CD4-positive, alpha-beta T cell treated with Interleukin-1 beta for 1 hour (primary cell): ENCODE data around the gene B9D2.

ENCODE experiments used
- DNase-seq, 2 donors: peaks; one replicate each; pipeline ENCODE4 v3.0.0-alpha.2; 2020 to 2022

The B9D2 gene

DNA sequence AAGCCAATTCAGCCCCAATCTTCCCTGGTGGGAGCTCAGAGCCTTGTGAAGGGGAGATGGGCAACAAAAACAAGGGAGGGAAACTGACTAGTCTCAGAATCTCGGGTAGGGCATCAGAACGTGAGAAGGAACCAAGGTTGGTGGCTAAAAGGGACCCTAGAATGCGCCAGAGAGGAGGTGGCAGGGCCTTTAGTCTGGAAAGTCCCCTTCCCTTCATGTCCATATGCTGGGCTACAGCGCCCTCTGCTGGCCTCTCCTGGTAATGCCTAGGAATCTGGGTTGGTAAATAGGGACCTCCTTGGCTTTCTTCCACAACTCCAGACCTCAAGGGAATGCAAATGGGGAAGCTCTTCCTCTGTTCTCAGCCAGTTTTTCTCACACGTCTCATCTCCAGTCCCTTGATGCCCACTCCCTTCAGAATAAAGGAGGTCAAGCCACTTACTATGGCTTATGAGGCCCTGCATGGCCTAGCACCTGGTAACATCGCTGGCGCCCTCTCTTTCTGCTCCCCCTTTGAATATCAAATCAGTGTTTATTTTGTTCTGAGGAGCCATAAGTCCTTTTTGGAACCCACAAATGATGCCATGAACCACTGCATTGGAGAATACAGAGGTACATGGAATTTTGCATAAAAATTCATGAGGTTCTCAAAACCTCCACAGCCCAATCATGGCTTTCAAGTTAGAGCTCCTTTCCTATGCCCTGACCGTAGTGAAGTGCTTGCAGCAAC lies 55.3 kb downstream of the B9D2 start:
- DNase-seq = peak; percentile 88 to 93

DNA sequence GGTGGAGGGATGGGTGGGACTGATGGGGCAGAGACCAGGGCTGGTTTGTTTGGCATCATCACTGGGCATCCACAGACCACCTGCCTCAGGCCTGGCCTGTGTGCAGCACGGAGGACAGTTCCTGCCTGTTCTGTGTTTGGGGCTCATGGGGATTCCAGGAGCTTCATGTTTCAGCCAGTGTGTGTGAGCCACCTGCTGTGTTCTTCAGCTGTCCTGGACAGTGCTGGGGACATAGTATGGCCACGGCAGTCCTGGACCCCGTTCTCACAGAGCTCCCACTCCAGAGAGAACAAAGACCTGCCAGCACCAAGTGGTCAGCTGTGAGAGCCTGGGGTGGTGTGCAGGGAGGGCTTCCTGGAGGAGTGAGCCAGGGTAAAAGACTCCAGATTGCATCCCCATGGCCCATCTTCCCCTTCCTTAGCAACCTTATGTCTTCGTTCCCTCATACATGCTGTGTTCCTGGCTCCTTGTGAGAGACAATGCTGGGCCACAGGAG lies 55.9 kb downstream of the B9D2 start:
- no peak for DNase-seq

DNA sequence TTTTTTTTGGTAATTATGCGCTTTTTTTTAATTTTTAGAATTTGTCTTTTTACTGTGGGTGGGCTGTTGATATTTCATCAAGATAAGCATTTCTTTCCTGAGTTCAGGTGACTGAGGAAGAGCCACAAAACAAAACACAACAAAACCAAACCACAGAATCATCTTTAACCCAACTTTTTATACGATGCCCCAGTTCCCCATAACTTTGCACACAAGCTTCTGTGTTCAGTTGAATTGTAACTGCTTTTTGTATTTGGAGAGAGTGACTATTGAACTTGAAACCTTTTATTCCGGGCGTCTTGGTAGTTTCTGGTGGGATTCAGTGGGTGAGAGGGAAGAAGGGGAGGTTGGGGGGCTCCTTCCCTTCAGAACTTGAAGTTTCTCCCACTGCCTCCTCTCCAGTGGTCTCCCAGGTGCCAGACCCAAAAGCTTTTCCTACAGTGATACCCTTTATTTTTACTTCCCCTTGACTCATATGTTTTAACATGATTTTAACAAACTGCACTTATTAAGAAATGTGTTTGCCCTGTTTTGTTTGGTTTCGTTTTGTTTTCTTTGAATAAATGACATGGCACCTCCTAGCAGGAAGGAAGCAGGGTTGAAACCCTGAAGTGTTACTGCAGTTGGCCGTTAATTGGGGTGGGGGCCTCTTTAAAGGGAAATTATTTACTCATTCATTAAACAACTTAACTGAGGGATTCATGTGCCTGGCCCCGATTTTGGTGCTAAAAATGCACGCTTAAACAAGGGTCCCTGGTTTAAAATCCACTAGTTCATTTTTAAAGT lies 56.7 kb downstream of the B9D2 start:
- peak in 1 of 2 donors; percentile 61 for DNase-seq

DNA sequence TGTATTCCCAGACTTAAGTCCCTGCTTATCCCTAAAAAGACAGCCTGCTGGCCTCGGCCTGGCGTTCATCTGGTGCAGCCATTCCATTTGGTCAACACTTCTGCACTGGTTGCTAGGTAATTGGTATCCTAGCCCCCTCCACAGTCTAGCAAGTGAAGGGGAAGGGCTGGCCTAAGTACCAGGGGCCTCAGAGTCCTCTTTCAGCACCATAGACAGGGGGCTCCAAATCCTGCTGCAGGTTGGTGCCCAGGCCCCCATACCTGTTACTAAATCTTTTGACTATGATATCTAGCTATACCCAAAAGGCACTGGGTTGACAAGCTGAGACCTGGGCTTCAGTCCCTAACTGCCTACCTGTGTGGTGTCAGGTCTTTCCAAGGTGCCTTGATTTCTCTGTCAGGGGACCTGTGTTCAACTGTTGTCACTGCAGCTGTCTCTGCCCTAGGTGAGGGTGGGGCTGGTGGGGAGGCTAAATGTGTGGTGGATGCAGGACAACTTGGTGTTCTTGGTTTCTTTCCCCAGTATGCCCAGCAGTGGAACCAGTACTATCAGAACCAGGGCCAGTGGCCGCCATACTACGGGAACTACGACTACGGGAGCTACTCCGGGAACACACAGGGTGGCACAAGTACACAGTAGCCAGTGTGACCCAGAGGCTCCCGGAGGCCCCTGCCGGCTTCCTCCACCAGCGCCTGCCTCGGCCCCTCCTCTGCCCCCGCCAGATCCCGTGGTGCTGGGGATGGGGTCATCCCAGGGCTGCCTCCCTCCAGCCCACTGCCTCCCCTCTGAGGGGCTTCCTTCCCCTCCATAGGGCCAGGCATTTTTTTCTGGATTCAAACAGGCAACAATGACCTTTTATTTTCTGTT lies 57.8 kb downstream of the B9D2 start:
- DNase-seq = no peak

DNA sequence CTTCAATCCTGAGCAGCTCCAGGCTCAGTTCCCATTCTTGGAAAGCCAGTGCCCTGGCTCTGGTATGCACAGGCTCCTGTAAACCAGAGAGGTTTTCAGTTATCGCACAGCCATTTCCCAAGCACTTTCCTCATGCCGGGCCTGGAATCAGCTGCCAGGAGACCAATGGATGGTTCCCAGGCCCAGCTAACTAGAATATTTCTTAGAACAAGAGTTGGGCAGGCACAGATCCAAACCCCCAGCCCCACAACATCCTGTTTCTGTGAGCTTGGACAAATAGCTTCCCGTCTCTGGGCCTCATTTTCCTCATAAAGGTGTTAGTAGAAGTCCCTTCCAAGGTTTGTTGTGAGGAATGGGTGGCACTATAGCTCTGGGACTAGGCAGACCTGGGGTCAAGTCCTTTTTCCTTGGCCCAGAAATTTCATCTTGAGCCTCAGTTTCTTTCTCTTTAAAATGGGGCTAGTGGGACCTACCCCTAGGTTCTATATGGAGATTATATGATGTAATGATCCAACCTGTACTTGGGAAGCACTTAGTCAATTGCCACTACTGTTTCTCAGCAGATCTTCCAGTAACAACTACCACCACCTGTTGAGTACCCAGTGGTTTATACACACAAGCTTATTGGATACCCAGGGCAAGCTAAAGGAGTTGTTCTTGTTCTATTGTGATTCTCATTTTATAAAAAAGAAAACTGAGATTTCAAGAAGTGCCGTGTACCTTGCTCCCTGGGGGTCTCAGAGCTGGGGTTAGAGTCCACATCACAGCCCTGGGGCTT lies 59.1 kb downstream of the B9D2 start:
- DNase-seq = no peak
